SU-DHL-6 (cell line): ENCODE results near the gene ATP4A.

Experiments used
- H2AFZ ChIP-seq: fragments of 200-600 bp; sonication (generic); 2 replicates; pipeline ENCODE4 v1.6.1; 2014; ENCODE audit warnings: low read depth, mild to moderate bottlenecking, moderate library complexity, mixed read lengths, antibody characterized with exemption, low read length; ENCODE audit not compliant: severe bottlenecking
- H3F3A ChIP-seq: fragments of 200-600 bp; shearing (Covaris generic); 2 replicates; pipeline ENCODE4 v1.6.0; 2016; ENCODE audit warnings: antibody characterized with exemption, mild to moderate bottlenecking; ENCODE audit not compliant: insufficient read depth
- H3K27ac ChIP-seq: fragments of 200-600 bp; sonication (generic); 2 replicates; pipeline ENCODE4 v1.5.1; 2016; ENCODE audit warnings: low read depth, mild to moderate bottlenecking, low read length, moderate library complexity, mixed read lengths
- H3K27me3 ChIP-seq: fragments of 200-600 bp; sonication (generic), shearing (Covaris generic); 2 replicates; pipeline ENCODE4 v1.6.0; 2014; ENCODE audit warnings: mild to moderate bottlenecking, low read length
- H3K36me3 ChIP-seq: fragments of 200-600 bp; sonication (generic); 2 replicates; pipeline ENCODE4 v1.6.1; 2014; ENCODE audit warnings: mild to moderate bottlenecking, low read length, mixed read lengths
- H3K4me2 ChIP-seq: fragments of 300-600, 200-600 bp; shearing (Covaris generic), sonication (generic); 2 replicates; pipeline ENCODE4 v1.6.0; 2014; ENCODE audit warnings: low read length, low read depth, mild to moderate bottlenecking; ENCODE audit not compliant: poor library complexity, severe bottlenecking
- H3K4me3 ChIP-seq: fragments of 200-600 bp; sonication (generic); 2 replicates; pipeline ENCODE4 v1.5.1; 2014; ENCODE audit warnings: antibody characterized with exemption, low read length, mild to moderate bottlenecking, mixed read lengths; ENCODE audit not compliant: insufficient read depth, poor library complexity, severe bottlenecking
- H3K79me2 ChIP-seq: fragments of 200-600 bp; sonication (generic); 2 replicates; pipeline ENCODE4 v1.6.1; 2014; ENCODE audit warnings: mild to moderate bottlenecking, low read length, moderate library complexity; ENCODE audit not compliant: insufficient read depth
- H3K9ac ChIP-seq: fragments of 200-600 bp; sonication (generic); 2 replicates; pipeline ENCODE4 v1.7.0; 2014; ENCODE audit warnings: mild to moderate bottlenecking, low read length
- H3K9me2 ChIP-seq: fragments of 200-600 bp; sonication (generic); replicated peaks from 2 replicates; pipeline ENCODE4 v1.6.1; 2014; ENCODE audit warnings: low read length; ENCODE audit not compliant: insufficient read depth
- H3K9me3 ChIP-seq: fragments of 200-600 bp; sonication (generic); 2 replicates; pipeline ENCODE4 v1.6.1; 2014; ENCODE audit warnings: low read length, mixed read lengths; ENCODE audit not compliant: insufficient read depth
- H4K20me1 ChIP-seq: fragments of 200-600 bp; sonication (generic); 2 replicates; pipeline ENCODE4 v1.6.1; 2014; ENCODE audit warnings: low read depth, mild to moderate bottlenecking, antibody characterized with exemption, low read length, moderate library complexity, mixed read lengths
- EZH2phosphoT487 ChIP-seq: fragments of 200-600 bp; sonication (generic), shearing (Covaris generic); conservative IDR thresholded peaks from 2 replicates; pipeline ENCODE4 v1.6.1; 2018; ENCODE audit warnings: mild to moderate bottlenecking, antibody characterized with exemption, low read length, moderate library complexity, mixed read lengths
- TF ChIP-seq, protein P1 (sequence below): fragments of 200-600 bp; sonication (generic); IDR thresholded peaks from one replicate; pipeline ENCODE4 v1.5.1; 2017; ENCODE audit warnings: antibody characterized with exemption, mild to moderate bottlenecking, low read length, moderate library complexity; ENCODE audit not compliant: insufficient read depth, poor library complexity, severe bottlenecking

ATP4A gene

DNA sequence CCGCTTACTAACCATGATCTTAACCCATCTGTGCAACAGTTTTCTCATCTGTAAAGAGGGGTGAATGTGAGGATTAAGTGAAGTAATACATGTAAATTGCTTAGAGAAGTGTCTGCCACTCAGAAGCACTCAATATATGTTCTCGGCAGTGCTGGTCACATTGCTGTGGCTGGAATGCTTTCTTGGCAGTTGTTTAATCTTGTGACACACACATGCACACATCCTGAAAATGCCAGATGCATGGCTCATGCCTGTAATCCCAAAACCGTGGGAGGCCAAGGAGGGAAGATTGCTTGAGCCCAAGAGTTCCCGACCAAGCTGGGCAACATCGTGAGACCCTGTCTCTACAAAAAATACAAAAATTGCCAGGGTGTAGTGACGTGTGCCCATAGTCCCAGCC lies 45.1 kb downstream of the ATP4A start:
- Histone ChIP-seq H4K20me1 (no peaks in the 10 kb centered on the region), H3K9ac (no peak overlapping the region), H2AFZ (no peak overlapping the region), H3K4me3 (no peak overlapping the region), H3K79me2 (no peaks in the 10 kb centered on the region), H3K4me2 (no peak overlapping the region), H3K9me3 (no peaks in the 10 kb centered on the region), H3K36me3 (no peaks in the 10 kb centered on the region), H3F3A (no peaks in the 10 kb centered on the region), H3K27ac (no peak overlapping the region), H3K27me3 (no peaks in the 10 kb centered on the region), H3K9me2 (no peaks in the 10 kb centered on the region)
- TF ChIP-seq, protein P1, sequence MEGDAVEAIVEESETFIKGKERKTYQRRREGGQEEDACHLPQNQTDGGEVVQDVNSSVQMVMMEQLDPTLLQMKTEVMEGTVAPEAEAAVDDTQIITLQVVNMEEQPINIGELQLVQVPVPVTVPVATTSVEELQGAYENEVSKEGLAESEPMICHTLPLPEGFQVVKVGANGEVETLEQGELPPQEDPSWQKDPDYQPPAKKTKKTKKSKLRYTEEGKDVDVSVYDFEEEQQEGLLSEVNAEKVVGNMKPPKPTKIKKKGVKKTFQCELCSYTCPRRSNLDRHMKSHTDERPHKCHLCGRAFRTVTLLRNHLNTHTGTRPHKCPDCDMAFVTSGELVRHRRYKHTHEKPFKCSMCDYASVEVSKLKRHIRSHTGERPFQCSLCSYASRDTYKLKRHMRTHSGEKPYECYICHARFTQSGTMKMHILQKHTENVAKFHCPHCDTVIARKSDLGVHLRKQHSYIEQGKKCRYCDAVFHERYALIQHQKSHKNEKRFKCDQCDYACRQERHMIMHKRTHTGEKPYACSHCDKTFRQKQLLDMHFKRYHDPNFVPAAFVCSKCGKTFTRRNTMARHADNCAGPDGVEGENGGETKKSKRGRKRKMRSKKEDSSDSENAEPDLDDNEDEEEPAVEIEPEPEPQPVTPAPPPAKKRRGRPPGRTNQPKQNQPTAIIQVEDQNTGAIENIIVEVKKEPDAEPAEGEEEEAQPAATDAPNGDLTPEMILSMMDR, result no peak
- no peak for TF ChIP-seq EZH2phosphoT487

DNA sequence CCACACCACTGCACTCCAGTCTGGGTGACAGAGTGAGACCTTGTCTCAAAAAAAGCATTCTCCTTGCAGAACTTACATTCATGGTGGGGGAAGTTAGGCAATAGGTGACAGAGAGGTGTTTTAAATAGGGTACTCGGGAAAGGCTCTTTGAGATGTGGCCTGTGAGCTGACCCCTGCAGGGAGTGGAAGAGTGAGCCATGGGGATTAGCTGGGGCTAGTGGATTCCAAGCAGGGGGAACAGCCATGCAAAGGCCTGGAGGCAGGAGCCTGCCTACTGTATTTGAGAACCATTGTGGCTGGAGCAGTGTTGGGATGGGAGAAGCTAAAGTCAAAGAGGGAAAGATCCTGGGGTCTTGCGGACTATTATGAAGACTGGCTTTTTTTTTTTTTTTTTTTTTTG lies 46.1 kb downstream of the ATP4A start:
- Histone ChIP-seq H3K27ac (no peak overlapping the region), H3K9me2 (no peaks in the 10 kb centered on the region), H2AFZ (no peak overlapping the region), H3F3A (no peaks in the 10 kb centered on the region), H3K36me3 (no peaks in the 10 kb centered on the region), H4K20me1 (no peaks in the 10 kb centered on the region), H3K27me3 (no peaks in the 10 kb centered on the region), H3K9ac (no peak overlapping the region), H3K9me3 (no peaks in the 10 kb centered on the region), H3K4me3 (no peak overlapping the region), H3K4me2 (no peak overlapping the region), H3K79me2 (no peaks in the 10 kb centered on the region)
- no peak for TF ChIP-seq EZH2phosphoT487
- TF ChIP-seq, protein P1, result no peak

GRCh38 chr19:35516310-35516709 lies 47.1 kb downstream of the ATP4A start:
- Histone ChIP-seq H3K4me3 (no peak overlapping the region), H4K20me1 (no peaks in the 10 kb centered on the region), H3K4me2 (no peak overlapping the region), H3F3A (no peaks in the 10 kb centered on the region), H3K36me3 (no peaks in the 10 kb centered on the region), H3K27me3 (no peaks in the 10 kb centered on the region), H2AFZ (no peak overlapping the region), H3K9me2 (no peaks in the 10 kb centered on the region), H3K9me3 (no peaks in the 10 kb centered on the region), H3K9ac (no peak overlapping the region), H3K79me2 (no peaks in the 10 kb centered on the region), H3K27ac (no peak overlapping the region)
- no peak for TF ChIP-seq EZH2phosphoT487
- TF ChIP-seq, protein P1, result no peak
